ENCODE data around the gene PDCD6IP.
"Not testable (repeated sequence)": the region's sequence is repeated elsewhere in the genome, so short reads cannot be mapped to it uniquely, and the experiment has no call there.

The PDCD6IP gene

GRCh38 chr3:33848624-33849347, 50.4 kb downstream of the PDCD6IP start:
- no peak for DNase-seq (ENCODE audit: low read depth)

GRCh38 chr3:33850599-33850998, 52.2 kb downstream of the PDCD6IP start:
- DNase-seq (ENCODE audit: low read depth): not testable (repeated sequence)

DNA sequence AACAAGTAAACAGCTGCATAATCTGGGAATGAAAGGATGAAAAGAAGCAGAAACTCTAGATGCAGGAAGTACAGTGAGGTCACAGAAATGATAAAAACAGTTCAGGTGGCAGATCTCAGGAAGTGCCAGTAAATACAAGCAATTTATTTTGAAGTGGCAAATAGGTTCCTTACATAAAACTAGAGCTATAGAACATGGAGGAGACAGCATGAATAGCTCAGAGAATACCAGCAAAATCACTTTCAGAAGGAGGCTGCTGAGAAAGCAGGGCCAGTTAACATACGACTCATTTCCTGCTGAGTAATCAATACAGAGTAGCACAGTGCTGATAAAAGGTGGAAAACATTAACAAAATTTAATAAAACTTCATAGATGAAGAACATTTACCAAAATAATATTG, 57.0 kb downstream of the PDCD6IP start:
- DNase-seq (ENCODE audit: low read depth): not testable (repeated sequence)

DNA sequence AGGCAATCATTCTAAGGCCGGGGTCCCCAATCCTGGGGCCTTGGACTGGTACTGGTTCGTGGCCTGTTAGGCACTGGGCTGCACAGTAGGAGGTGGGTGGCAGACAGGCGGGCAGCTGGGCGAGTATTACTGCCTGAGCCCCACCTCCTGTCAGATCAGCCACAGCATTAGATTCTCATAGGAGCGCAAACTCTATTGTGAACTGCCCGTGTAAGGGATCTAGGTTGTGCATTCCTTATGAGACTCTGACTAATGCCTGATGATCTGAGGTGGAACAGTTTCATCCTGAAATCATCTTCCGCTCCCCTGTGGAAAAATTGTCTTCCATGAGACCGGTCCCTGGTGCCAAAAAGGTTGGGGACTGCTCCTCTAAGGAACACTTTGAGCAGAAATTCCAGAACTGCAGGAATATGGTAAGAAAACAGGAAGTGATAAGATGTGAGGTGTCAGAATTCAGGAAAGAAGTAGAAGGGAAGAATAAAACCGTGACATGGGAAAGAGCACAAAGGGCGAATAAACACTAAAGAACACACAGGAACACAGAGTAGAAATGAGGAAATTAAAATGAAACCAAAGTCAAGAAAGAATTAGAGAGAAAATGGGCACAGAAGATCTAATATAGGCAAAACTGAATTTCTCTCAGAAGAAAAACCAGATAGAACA, 57.6 kb downstream of the PDCD6IP start:
- DNase-seq (ENCODE audit: low read depth): no peak

- not testable (repeated sequence) for DNase-seq (ENCODE audit: low read depth)
Measured at GRCh38 chr3:33857701-33858100, 59.3 kb downstream of the PDCD6IP start.

DNA sequence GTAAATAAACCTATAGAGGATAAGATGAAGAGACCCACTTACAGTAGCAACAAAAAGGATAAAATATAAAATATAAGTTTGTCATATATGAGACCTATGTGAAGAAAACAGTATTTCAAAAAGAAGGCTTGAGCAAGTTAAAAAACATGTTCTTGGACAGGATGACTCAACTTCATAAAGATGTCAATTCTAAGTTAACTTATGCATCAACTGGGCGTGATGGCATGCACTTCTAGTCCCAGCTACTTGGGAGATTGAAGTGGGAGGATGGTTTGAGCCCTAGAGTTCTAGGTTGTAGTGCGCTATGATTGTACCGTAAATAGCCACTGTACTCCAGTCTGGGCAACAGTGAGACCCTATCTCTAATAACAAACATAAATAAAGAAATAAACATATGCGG, 59.7 kb downstream of the PDCD6IP start:
- DNase-seq (ENCODE audit: low read depth): no peak

GRCh38 chr3:33860373-33861050, 62.1 kb downstream of the PDCD6IP start:
- DNase-seq (ENCODE audit: low read depth): no peak

- no peak for DNase-seq (ENCODE audit: low read depth)
Measured at GRCh38 chr3:33865133-33865532, 66.7 kb downstream of the PDCD6IP start.

- no peak for DNase-seq (ENCODE audit: low read depth)
Measured at GRCh38 chr3:33868309-33868708, 69.9 kb downstream of the PDCD6IP start.

GRCh38 chr3:33869977-33870376, 71.5 kb downstream of the PDCD6IP start:
- DNase-seq (ENCODE audit: low read depth): no peak

DNA sequence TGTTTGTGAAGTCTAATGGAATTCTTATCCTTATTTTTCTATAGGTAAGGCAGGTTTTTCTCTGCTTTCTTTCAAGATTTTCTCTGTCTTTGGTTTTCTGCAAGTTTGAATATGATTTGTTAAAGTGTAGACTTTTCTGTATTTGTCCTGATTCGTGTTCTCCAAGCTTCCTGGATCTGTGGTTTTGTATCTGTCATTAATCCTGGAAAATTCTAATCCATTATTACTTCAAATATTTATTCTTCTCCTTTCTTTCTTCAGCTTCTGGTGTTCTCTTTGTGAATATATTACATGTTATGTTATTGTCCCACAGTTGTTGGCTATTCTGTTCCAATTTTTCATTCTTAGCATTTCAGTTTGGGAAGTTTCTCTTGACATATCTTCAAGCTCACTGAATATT, 76.4 kb downstream of the PDCD6IP start:
- no peak for DNase-seq (ENCODE audit: low read depth)

DNA sequence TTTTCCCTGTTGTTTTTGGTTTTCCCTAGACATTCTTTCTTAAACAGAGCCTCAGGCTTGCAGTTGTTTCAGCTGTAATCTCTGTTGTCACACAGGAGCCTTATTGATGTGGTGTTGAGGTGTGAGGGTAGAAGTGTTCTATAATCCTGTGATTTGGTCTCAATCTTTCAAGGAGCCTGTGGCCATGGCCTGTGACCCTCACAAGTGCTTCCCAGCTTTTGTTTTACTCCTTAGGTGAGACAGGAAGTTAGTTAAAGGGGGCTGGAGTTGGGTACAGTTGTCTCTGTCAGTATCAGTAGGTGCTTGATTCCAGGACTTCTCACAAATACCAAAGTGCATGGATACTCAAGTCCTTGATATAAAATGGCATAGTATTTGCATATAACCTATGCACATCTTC, 77.2 kb downstream of the PDCD6IP start:
- DNase-seq (ENCODE audit: low read depth): no peak

DNA sequence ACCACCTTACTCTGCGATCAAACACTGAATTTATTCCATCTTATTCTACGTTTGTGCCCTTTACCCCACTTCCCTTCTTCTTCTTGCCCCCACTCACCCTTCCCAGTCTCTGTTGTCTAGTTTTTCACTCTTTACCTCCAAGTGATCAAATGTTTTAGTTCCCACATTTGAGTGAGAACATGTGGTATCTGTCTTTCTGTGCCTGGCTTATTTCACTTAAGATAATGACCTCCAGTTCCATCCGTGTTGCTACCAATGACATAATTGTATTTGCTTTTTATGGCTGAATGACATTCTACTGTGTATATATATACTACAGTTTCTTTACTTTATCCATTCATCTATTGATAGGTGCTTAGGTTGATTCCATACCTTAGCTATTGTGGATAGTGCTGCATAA, 78.8 kb downstream of the PDCD6IP start:
- no peak for DNase-seq (ENCODE audit: low read depth)

- no peak for DNase-seq (ENCODE audit: low read depth)
Measured at GRCh38 chr3:33879540-33879939, 81.1 kb downstream of the PDCD6IP start.

DNA sequence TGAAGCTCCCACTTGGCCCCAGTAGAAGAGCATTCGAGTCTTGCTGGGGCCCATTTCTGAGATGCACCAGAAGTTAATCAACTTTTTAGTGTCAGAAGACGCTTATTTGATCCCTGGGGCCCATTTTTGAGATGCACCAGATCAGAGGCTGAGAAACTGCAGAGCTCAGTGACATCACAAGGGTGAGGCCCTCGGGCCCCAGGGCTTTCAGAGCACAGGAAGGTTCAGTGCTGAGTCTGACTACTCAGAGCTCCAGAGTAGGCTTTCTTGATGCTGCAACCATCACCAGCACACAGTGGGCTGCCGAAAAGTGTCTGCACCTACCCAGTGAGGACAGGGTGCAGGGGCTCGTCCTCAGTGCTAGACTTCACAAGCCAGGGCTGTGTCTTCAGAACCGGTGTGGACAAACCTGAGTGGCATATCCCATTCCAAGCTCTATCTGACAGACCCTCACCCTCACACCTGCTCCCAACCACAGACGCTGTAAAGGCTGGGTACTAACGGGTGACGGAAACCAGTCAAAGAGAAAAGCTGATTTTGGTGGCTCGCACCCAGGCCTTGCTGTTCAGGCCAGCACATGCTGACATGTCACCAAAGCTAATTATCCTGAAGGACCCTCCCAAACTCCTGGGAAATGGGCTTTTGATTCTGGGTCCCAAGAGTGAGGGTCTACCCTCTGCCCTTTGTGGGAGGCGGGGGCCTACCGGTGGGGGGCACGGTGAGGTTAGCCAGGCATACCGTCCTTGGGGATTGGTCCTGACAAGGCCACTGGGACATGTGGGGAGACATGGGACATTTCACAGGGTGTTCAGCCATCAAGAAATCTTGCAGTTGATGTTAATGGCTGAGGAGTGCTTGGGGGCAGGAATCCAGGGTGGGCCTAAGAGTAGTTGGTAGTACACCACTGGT, 83.0 kb downstream of the PDCD6IP start:
- no peak for DNase-seq (ENCODE audit: low read depth)

DNA sequence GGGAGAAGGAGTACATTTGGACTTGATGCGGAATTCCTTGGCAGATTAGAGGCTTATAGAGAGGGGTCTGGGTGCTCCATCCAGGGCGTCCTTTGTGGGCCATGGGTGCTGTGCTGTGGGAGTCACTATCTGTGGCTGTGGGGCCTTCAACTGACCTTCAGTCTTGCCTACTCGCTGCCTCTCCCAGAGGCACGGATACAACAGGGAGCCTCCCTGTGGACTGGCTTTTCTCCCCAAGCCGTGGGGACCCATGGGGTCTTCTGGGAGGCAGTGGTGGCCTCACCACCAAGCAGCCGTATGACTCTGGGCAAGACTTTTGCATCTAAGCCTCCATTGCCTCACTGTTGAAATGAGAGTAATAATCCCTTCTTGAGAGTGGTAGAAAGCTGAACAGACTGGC, 83.9 kb downstream of the PDCD6IP start:
- no peak for DNase-seq (ENCODE audit: low read depth)

DNA sequence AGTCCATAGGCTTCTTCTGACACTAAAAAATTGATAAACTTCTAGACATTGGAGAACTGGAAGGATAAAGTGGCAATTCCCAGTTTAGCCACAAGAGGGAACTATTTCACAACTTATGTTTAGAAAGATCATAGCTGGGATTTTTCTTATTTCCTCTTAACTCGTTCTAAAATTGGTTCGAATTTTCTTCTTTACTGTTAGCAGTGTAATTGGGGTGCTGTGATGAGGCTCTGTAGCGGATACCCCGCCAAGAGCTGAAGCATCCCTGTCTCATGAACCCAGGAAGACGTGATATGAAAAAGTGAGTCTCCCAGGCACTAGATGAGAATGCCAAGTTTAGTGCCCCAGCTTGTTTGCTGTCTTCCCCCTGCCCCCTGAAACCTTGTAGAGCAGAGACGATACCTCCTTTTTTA, 85.1 kb downstream of the PDCD6IP start:
- DNase-seq (ENCODE audit: low read depth): no peak

- no peak for DNase-seq (ENCODE audit: low read depth)
Measured at GRCh38 chr3:33883951-33884561, 85.6 kb downstream of the PDCD6IP start.

GRCh38 chr3:33884701-33885100, 86.3 kb downstream of the PDCD6IP start:
- DNase-seq (ENCODE audit: low read depth): no peak

DNA sequence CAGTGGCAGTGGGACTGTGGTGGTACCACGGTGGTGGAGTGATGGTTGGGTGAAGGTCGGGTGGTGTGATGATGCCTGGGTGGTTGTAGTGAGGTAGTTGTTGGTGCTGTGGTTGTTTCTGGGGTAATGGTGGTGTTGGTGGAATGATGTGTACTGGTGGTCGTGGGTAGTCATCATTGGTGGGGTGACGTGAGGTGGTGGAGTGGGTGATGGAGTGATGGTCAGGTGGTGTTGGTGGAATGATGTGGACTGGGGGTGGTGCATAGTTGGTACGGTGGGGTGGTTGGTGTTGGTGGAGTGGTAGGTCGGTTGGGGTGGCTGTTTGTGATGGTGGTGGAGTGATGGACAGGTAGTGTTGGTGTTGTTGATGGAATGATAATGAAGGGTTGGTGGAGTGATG, 87.1 kb downstream of the PDCD6IP start:
- no peak for DNase-seq (ENCODE audit: low read depth)

DNA sequence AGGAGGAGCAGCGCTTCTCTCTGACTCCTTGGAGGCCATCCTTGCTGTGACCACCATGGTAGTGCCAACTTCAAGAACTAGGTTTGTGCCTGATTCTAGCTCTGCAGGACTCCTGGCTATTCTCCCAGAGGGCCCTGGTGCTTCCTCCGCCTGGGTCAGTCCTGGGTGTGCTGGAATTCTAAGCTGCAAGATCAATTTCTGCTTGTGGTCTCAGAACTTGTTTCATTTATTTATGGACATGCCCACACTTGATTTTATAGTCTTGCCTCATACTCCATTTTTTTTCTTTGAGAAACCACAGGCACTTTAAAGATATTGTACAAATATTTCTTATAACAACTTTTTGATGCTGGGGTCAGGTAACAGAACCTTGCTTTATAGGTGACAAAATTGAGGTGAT, 87.6 kb downstream of the PDCD6IP start:
- no peak for DNase-seq (ENCODE audit: low read depth)

DNA sequence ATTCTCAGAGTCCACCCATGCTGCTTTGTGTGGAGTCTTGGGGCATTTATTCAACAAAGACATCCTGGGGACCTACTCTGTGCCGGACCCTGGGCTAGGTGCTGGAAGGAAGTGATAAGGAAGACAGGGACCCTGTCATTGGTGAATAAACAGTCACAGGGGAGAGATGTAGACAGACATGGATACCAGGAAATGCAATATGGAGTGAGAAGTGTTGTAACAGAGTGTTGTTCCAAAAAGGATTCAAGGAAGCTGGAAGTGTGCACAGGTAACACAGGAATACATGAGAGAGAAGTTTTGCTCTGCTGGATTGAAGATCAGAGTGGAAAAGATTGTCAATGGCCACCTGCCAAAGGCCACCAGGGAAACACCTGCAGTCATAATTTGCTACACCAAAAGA, 89.0 kb downstream of the PDCD6IP start:
- no peak for DNase-seq (ENCODE audit: low read depth)

Measured in T-helper 22 cell (primary cell).